Nucleus accumbens (tissue), 56 donors: Measurements from ENCODE around the gene DCAF5.
"Not testable (repeated sequence)": the region's sequence is repeated elsewhere in the genome, so short reads cannot be mapped to it uniquely, and the experiment has no call there.

Source experiments
- DNase-seq, 56 donors: peaks; one replicate each; lab custom pipeline; 2025; lab: John Stamatoyannopoulos, UW

The DCAF5 gene

DNA sequence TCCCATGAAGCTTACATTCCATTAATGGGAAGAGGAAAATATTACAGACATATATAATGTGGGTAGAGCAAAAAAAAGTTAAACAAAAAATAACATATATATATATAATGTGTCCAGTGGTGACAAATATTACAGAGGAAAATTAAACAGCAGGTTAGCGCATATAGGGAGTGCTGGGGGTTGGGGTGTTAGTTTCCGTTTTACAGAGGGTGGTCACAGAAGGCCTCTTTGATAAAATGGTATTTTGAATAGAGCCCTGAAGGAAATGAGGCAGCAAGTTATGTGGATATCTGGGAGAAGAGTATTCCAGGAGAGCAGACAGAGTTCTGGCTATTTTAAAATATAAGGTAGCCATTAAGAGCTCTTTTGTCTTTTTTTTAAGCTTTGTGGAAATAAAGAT lies 73.2 kb downstream of the DCAF5 start:
- DNase-seq = no peak

DNA sequence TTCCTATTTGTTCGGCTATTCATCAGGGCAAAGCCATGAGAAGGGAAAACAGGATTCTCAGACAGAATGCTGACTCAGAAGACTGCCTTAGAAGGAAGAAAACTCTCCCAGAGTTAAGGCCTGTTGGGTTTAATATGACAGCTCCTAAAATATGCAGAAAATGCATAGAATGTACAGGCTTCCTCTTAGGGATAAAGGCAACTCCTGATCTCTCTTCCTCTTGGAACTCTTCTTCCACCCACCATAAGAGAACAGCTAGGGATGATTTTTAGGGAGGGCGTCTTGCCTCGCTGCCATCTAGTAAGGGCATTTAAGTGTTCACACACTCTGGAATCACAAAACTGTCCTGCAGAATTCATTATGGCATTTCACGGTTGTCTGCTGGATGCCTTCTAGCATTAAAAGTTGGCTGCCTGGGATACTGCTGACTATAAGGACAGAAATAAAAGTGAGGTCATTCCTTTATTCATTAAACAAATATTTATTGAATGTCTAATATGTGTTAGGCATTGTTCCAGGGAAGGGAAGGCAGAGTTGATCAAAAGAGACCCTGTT lies 73.7 kb downstream of the DCAF5 start:
- DNase-seq = no peak

DNA sequence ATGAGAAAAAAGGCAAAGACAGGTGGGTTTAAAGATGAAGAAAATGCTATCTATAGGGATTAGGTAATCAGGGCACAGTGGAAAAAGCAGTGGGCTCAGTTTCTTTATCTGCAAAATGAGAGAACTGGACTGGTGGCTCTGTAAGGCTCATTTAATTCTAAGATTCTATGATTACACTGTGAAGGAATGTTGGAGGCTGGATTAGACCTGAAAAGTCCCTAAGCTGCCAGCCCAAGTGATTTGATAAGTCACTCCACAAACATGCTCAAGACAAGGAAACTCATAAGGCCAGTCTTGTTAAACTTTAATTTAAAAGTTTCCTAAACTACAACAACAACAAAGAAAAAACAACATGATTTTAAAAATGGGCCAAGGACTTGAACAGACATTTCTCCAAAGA lies 75.1 kb downstream of the DCAF5 start:
- no peak for DNase-seq

DNA sequence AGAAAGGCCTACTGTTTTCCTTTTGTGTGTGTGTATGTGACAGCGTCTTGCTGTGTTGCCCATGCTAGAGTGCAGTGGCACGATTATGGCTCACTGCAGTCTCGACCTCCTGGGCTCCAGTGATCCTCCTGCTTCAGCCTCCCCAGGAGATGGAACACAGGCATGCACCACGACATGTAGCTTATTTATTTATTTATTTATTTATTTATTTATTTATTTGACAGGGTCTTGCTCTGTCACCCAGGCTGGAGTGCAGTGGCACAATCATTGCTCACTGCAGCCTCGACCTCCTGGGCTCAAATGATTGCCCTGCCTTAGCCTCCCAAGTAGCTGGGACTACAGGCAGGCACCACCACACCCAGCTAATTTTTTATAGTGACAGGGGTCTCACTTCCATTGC lies 75.7 kb downstream of the DCAF5 start:
- not testable (repeated sequence) for DNase-seq

DNA sequence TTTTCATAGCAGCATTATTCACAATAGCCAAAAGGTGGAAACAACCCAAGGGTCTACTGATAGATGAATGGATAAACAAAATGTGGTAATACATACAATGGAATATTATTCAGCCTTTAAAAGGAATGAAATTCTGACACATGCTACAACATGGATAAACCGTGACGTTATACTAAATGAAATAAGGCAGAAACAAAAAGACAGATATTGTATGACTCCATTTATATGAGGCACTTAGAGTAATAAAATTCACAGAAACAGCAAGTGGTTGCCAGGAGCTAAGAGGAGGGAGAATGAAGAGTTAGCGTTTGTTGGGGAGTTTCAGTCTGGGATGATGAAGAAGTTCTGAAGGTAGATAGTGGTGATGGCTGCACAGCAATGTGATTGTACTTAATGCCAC lies 76.6 kb downstream of the DCAF5 start:
- no peak for DNase-seq

DNA sequence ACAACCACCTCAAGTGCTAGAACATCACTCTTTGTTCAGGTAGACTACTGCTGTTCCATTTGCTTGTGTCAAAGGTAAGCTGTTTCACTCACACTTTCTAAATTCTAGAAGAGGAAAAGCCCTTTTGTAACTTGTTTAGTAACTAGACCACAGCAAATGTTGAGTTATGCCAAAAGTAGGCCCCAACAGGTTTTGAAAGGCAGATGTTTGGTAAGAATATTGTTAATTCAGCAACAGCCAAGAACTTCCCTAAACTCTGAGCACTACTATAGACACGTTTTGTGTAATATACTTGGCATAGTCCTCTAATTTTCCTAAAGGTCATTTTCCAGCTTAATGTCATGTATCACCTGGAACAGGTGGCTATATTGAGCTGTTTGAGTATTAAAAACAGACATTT lies 79.0 kb downstream of the DCAF5 start:
- no peak for DNase-seq

DNA sequence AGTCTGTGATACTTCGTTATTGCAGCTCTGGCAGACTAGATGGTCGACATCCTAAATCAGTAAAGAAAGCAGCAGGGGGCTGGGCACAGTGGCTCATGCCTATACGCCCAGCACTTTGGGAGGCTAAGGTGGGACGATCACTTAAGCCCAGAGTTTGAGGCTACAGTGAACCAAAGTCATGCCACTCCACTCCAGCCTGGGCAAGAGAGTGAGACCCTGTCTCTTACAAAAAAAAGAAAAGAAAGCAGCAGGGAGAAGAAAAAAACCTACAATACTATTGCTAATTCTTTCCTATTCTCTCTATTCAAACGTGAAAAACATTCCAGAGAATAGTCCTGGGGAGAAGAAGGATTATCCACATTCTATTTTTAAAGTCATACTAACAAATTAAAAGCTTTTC lies 79.5 kb downstream of the DCAF5 start:
- no peak for DNase-seq

DNA sequence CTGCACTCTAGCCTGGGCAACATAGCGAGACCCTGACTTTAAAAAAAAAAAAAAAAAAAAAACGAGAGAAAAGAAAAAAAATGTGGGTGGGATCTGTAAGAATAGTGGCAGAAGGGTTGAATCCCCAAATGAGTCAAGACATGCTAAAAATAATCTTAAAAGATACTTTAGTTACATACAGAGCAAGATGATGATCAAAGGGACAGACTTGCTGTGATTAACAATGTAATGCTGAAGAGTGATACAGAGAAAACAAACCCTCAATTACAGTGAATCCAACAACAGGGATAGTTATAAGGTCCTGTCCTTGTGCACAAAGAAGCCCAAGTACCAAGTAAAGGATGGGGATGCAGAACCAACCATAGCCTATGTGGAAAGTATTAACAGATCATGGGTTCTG lies 80.3 kb downstream of the DCAF5 start:
- no peak for DNase-seq

DNA sequence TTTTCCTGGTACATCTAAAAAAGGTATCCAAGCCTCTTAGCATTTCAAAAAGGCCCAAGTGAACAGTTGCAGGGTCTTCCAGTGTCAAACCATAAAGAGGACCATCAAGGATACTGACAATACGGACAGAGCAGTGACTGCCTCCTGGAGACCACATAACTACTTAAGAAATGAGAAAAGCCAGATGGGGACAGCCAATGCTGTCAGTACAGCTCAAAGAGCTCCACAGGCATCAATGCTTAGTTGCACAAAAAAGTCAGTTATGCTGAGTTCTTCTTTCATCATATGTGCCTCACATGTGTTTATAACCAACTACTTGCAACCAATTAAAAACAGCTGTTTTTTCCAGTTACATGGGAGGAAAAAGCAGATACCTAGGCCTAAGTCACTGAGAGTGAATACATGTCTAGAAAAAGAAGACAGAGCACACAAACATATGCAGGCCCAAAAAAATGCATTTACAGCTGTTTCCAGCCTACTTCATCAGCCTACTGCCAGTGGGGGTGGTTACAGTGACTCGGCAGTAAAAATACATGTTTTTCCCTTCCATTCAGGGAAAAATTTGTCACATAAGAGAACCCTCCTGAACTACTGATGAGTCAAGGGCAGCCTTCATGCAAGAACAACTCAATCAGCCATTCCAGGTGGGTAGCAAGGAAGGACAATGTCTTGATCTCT lies 84.0 kb downstream of the DCAF5 start:
- DNase-seq = peak in 10 of 56 donors; percentile 11 to 48 (median 31)

DNA sequence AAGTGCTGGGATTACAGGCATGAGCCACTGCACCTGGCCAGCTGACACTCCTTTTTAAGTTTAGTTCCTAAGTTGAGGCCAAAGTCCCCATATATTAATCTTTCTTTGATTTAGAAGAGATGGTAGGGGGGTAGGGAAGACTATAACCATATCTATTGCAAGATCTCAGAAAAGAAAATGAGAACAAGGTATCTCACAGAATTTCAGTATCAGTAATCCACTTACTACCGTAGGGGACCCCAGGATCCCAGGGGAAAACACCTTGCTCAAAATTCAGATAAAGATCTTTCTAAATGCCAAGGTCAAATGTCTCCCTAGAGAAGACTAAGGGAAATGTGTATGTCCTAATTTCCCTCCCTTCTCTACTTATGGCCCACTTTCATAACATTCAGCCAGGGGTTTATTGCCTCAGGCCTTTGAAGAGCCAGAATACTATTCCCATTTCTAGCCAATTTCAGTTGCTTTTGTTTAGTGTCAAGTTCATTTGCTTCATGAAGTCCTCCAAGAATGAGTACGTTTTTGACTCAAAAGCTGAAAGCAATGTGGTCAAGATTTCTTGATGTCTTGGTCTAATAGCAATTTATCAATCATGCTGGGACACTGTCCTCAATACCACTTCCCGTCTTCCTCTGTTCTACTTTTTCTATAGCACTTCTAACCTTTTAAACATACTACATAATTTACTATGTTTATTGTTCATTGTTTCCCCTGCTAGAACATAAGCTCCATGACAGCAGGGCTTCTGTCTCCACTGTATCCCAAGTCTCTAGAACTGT lies 86.3 kb downstream of the DCAF5 start:
- DNase-seq = no peak

DNA sequence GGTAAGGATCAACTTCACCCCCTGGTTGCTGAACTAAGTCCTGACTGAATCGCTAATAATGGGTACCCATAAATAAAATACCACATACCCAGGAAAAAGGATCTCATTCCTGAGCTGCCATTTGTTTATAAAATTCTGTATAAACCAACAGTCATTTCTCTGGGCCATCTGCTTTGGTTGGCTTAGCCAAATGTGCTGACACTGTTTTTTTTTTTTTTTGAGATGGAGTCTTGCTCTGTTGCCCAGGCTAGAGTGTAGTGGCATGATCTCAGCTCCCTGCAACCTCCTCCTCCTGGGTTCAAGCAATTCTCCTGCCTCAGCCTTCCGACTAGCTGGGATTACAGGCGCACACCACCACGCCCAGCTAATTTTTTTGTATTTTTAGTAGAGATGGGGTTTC lies 87.0 kb downstream of the DCAF5 start:
- DNase-seq = not testable (repeated sequence)

DNA sequence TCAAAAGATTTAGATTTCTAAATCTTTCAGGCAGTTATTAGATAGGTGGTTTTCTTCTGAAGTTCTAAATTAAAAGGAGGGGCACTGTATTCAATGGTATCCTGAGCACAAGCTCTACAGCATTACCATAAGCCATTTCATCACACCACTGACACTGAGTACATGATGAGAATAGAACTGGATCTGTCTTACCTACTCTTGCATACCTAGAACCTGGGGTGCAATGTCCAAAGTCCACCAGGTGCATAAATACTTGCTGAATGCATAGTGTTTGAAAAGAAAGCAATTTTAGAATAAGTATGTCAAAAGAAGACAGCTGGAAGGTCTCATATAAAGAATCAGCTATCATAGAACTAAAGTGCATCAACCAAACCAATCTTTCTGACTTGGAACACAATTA lies 88.3 kb downstream of the DCAF5 start:
- DNase-seq = no peak

DNA sequence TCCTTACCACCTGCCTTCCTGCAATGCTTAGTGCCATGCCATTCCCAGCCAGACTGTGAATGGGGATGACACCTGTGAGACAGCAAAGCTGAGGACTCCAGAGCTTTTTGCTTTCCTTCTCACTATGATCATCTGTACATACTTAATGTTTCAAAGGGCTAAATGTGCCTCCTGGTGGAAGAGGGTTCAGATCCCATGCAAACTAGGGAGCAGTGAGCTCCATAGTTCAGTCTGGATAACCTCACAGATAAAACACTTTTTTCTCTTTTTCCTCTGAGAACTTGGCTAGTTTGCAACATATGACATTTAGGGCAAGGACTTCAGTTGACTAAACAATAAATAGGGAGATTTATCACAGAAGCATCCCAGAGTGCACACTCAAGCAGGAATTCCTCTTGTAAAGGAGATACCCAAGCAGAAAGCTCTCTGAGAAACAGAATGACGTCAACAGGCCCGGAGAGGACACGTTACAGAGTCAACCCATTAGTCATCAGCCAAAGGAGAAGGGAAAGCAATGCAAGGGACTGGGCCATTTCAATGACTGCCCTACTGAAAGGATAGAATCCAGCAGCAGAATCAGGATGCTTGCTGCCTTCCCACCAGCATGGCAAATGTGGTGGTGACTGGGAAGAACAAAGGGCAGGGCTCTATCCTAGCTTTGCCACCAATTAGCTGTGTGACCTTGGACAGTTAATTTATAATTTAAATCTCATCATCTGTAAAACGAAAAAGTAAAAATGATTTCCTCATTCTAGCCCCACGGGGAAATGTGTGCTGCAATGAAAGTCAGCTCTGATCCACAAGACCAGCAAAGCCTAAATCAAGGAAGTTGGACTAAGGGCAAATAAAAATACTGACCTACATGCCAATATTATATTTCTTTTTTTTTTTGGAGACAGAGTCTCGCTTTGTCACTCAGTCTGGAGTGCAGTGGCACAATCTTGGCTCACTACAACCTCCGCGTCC lies 93.0 kb downstream of the DCAF5 start:
- DNase-seq = no peak

DNA sequence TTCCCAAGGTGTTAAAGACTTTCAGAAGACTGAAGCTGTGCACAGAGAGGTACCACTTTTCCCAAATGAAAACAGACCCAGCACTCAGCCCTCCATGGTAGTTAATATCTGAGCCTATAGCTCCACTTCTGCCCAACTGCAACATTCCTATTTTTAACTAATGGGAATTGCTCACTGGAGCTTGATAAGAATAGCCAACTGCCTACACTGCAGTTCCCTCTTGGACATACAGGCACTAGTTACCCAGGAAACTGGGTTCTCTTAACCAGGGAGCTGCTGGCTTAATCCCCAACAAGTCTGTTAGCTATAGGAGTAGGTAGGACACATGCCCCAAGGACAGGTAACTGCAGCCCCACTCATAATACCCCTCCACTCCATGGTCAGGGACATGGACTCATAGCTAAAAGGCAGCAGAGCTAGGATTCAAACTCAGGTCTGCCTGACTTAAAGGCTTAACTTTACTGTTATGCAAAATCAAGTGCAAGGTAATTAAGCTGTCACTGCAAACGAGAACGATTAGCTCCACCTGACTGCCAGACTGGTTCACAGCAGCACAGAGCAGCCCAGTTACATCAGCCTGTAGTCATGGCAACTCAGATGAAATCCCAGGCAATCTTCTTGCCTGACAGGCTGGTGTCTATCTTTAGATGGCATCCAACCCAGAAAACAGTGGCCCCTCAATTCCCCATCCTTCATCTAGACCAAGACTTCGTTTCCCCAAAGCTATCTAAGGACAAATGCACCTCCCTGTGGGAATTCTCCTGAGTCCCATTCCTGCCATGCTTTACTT lies 96.7 kb downstream of the DCAF5 start:
- DNase-seq = peak in 26 of 56 donors; percentile 18 to 76 (median 44)

DNA sequence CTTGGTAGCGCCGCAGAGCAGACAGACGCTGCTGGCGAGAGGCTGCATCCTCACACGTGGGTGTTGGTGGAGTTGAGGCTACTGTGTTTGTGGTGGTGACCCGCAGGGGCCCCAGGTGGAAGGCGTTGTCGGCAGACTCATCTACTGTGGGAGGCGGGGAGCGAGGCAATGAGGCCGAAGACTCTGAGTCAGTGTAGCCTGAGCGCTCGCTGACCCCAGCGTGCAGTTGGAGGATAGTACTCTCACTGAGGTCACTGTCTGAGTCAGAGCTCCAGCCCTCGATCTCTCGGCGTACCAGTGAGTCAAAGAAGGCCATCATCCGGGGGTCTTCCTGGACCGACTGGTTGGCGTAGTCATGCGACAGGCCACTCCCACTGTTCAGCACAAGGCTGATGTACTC lies 97.8 kb downstream of the DCAF5 start:
- DNase-seq = no peak

DNA sequence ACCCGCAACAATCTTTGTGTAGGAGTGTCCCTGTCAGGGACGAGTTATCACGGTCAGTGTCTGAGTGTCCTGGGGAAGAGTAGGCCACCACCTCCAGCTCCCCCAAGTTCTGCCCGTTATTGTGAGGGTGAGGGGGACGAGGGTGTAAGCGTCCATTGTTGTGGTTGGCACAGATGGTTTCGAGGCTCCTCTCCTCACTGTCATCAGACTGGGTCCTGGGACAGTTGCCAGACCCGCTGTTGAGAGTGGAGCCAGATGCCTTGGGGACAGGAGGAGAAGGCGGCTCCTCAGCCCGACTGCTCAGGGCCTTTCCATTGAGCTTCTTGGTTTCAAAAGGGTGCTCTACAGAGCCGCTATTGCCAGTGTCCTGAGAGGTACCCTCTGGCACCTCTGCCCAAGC lies 98.9 kb downstream of the DCAF5 start:
- peak in 2 of 56 donors; percentile 8 to 14 for DNase-seq

DNA sequence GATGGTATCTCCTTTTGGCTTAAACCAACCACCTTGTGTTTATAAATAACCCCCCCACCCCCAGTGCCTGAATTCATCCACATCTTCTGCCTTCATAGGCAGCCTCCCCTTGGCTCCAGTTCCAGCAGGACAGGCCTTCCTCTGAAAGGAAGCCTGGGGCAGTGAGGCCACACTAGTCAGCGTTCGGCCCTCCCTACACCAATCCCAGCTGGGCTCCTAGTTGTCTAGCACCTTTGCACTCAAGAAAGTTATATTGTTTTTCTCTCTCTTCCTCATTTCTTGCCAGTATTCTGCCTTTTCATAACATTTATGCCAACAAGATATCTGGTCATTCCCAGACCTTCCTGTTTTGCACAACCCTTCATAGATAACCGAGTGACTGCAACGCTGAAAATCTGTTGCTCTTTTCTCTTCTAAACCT lies 100.7 kb downstream of the DCAF5 start:
- no peak for DNase-seq

DNA sequence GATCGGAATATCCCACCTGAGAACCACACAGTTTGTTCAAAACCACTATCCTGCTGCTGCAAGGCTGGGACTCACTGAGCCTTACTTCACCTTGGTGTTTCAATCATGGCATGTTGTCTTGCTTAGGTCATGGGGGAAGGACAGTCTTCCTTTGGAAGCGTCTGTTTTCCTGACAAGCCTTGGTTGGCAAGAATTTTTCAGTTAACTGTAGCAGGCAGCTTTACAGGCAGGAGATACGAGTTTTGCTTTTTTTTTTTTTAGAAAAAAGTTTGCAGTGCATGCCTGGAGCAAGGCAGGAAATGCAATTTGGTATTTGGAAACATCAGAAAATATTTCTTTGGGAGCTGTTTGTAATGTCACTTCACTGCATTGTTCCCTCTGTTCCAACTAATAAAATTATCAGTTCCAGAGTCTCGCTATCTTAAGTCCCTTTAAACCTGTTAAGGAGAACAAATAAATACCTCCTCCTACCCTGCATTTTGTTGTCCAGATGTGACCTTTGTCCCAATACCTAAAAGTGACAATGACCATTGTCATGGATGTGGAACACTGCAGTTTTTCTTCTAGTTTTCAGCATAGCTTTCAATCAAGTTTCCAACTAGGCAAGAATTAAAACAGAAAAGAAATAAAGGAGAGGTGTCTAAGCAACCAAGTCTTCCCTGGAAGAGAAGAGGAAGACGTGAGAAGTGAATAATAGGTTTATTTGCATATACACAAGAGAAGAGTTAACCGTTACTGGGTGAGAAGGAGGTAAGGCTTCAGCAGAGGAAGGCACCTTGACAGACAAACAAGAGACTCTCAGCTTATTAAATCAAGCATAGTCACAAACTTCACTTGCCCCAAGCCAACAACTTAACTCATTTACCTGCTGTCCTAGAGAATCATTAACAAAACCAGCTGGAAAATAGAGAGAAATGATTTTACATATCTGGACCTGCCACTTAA lies 102.4 kb downstream of the DCAF5 start:
- no peak for DNase-seq

DNA sequence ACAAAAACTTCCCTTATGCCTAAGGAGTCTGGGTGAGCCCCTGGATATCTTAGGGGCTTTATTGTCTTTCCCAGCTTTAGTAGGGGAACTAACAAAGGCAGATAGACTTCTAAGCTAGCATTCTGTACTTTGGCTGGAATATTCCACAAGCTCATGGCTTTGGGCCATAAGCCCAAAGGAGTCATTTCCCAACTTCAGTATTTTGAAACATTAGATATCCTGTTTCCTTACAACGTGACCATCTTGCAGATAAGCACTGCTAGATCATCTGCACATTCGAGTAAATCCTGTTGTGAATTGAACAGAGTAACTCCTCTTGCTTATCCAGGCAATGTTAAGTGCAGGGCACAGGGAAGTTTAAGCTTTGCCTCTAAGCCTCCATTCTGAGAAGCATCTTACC lies 103.2 kb downstream of the DCAF5 start:
- DNase-seq = no peak
